HS-27A (cell line): ENCODE results near the gene ZNF579.
"Not testable (repeated sequence)": the region's sequence is repeated elsewhere in the genome, so short reads cannot be mapped to it uniquely, and the experiment has no call there.

Experiments used
- DNase-seq: peaks from one replicate; pipeline ENCODE4 v3.0.0-alpha.2; 2012; ENCODE audit warnings: low read depth, missing footprints

The ZNF579 gene

DNA sequence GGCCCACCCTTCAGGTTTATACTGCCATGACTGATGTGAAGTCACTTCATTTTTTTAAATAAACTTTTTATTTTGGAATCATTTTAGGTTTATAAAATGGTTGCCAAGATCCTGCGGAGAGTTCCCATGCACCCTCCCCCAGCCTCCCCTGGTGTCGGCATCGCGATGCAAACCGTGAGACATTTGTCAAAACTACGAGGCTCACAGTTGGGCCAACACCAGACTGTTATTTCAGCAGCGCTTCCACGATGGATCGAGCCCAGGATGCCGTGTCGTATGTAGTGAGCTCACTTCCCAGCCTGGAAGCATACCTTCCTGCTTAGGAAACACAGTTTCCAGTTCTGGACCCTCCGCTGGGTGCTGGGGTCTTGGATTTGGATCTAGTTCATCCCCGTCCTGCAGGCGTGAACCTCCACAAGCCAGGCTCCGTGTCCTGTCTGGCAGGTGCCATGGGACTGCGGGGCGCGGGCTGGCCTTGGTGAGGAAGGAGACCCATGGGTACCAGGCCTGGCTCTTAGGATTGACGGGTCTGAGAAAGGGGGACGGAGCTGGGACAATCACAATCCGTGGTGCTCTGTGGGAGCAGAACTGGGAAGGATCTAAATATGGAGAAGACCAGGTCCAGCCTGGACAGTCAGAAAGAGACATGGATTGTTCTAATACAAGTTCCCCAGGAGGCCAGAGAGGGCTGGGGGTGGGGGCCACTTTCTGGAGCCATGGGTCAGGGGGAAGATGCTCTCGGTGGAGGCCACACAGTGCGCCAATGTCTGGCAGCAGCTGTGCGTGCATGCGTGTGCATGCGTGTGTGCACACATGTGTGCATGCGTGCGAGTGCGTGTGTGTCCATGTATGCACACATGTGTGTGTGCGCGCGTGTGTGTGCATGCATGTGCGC, 41.3 kb downstream of the ZNF579 start:
- no peak for DNase-seq

DNA sequence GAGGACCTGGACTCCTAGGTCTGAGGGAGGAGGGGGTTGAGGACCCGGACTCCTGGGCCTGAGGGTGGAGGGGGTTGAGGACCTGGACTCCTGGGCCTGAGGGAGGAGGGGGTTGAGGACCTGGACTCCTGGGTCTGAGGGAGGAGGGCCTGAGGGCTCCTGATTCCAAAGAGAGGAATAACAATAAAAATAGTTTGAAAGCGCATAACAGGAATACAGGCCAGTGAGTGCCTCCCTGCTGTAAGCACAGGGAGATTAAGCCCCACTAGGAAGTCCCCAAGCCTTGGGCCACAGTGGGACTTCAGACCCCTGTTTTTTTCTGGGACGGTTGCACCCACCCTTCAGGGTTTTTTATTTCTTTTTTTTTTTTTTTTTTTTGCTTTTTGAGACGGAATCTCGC, 42.5 kb downstream of the ZNF579 start:
- DNase-seq: no peak

DNA sequence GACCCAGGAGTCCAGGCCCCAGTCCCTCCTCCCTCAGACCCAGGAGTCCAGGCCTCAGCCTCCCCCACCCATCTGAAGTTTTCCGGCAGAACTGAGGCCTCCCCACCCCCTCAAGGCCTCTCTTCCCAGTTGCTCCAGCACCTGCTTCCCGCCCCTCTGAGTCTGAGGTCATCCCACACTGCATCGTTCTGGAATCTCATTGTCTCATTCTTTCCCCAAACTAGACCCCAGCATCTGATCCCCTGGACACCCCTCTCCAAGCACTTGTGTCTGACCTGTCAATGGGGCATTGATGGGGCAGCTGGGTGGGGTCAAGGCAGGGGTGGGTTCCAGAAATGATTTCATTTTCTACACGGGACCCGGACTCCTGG, 42.9 kb downstream of the ZNF579 start:
- DNase-seq: peak; percentile 38

DNA sequence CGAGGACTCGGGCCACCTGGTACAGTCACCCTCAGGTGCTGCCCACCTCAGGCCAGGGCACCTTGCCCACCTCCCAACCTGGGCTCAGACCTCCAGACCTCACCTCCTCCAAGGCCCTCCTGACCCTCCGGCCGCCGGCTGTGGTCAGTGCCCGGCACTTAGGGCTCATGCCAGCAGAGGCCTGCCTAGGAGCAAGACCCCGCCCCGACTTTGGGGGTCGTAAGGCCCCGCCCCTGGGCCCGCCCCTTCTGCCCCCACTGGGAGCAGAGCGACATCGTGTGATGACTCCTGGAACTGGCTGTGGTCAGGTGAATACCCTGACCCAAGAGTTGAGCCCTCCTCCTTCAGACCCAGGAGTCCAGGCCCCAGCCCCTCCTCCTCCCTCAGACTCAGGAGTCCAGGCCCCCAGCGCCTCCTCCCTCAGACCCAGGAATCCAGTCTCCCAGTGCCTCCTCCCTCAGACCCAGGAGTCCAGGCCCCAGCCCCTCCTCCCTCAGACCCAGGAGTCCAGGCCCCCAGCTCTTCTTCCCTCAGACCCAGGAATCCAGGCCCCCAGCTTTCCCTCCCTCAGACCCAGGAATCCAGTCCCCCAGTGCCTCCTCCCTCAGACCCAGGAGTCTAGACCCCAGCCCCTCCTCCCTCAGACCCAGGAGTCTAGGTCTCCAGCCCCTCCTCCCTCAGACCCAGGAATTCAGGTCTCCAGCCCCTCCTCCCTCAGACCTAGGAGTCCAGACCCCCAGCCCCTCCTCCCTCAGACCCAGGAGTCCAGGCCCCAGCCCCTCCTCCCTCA, 43.5 kb downstream of the ZNF579 start, which contains the start of gene SBK2:
Gene SBK2, minus strand, starts transcription at position 183 of the 790 bp plus-strand sequence. CDS start 839 bp downstream, outside the sequence.
- DNase-seq: no peak

DNA sequence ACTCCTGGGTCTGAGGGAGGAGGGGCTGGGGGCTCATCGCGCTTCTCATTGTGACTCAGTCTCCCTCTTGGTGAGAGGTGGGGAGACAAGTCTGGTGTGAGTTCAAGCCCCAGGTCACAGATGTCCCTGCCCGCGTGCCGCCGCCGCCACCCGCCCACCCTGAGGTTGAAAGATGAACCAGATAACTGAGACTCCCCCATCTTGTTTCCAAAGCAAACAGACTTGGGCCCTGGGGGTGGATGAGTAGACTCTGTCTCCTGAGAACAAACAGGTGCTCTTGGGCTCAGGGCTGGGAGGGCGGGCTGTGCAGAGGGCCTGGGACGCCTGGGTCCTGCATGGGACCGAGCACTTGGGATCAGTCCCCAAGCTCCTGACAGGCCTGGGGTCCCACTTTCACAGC, 44.3 kb downstream of the ZNF579 start:
- no peak for DNase-seq

DNA sequence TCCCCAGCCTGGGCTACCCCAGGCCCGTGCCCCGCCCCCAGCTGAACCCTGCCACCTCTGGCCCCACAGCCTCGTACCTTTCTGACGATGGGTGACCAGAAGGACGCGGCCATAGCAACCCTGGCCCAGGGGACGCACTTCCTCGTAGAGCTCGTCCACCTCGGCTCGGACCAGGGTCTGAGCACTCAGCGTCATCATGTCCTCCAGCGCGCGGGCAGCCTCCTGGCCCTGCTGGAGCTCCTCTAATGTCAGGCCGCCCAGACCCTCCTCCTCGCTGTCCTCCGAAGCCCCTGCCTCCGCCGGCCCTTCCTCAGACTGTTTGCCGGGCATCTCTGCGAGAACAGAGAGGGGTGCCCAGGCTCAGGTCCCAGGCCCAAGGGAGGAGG, 44.7 kb downstream of the ZNF579 start:
- DNase-seq: no peak

DNA sequence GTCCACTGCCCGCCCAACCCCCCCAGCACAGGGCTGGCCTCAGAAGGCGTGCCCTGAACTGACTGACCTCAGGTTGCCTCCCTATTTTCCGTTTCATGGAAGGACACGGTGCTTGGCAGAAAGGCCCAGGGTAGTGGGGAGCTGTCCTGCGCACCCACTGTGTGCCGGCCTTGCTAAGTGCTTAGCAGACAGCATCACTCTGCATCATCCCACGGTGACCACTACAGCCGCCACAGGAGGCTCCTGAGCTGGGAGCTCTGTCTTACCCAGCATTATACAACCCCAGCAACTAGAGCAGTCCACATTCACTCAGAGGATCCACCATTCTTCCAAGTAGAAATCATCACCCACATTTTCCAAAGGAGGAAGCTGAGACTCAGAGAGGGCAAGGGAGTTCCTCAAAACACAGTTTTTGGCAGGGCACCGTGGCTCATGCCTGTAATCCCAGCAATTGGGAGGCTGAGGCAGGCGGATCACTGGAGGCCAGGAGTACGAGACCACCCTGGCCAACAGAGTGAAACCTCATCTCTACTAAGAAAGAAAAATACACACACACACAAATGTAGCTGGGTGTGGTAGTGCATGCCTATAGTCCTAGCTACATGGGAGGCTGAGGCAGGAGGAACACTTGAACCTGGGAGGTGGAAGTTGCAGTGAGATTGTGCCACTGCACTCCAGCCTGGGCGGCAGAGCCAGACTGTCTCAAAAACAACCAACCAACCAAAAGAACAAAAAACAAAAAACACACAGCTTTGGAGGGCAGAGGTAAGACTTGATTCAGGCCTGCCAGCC, 45.3 kb downstream of the ZNF579 start:
- no peak for DNase-seq

DNA sequence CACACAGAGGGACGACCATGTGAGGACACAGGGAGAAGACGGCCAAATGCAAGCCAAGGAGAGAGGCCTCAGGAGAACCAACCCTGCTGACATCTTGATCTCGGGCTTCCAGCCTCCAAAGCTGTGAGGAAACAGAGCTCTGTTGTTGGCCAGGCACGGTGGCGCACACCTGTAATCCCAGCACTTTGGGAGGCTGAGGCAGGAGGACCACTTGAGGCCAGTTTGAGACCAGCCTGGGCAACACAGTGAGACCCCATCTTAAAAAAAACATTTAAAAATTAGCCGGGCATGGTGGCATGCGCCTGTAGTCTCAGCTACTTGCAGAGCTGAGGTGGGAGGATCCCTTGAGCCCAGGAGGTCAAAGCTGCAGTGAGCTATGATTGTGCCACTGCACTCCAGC, 46.4 kb downstream of the ZNF579 start:
- not testable (repeated sequence) for DNase-seq

DNA sequence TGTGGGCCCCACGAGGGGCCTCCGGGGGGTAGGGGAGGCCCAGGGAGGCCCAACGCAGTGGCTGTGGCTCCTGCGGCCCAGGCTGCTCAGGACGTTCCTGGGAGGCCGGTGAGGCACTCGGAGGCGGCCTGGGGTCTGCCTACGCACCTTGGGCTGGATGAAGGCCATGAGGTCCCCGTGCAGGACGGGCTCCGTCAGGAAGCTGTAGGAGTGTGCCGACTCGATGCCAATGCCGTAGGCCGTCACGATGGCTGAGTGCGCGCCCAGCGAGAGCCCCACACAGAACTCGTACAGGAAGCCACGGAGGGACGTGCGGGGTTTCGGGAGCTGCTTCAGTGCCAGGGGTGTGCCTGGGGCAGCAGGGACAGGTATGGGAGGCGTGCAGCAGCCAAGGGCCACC, 49.7 kb downstream of the ZNF579 start:
- DNase-seq: no peak

DNA sequence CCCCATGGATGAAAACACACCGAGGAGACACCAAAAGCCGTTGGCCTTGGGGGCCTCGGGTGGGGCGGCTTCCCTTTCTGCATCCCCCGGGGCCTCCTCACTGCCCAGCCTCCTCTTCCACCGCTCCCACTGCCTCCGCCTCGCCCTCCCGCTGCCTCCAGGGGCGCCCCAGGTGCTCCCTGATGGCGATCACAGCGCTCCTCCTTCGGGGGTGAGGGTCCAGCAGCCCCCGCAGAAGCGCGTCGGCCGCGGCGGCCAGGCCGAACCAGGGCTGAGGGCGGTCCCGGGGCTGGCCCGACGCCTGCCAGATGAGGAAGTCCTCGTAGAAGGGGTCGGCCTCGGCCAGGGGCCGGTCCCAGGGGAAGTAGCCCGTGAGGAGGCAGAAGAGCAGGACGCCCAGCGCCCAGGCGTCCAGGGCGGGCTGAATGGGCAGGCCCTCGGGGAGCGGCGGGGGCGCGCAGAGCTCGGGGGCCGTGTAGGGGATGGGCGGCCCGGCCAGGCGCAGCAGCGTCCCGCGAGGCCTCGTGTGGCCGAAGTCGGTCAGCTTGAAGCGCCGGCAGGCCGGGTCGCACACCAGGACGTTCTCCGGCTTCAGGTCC, 50.9 kb downstream of the ZNF579 start:
- DNase-seq: no peak

DNA sequence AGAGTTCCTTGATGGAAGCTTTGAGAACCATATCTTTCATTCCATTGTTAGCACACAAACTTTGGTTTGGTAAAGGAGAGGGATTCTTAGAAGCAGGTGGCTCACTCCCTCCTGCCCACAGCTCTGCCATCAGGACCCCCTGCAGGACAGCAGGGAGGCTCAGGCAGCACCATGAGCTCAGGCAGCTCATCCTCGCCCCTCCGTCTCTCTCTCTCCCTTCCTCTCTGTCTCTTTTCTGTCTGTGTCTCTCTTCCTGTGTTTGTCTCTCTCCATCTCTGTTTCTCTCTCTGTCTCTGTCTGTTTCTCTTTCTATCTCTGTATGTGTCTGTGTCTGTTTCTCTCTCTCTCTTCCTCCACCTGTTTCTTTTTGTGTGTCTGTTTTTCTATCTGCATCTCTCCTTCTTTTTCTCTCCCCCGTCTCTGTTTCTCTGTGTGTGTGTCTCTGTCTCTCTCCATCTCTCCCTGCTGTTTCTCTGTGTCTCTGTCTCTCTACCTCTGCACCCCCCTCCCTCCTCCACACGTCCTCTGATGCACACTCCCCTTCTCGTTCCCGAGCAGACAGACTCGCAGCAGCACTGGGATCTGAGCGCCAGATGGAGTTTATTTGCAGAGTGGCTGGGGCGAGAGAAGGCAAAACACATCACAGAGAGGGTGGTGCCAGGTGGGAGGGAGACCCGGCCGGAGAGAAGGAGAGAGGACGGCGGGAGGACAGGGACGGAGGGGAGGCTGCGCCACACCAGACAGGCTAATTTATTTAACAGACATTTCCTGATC, 52.4 kb downstream of the ZNF579 start:
- no peak for DNase-seq

DNA sequence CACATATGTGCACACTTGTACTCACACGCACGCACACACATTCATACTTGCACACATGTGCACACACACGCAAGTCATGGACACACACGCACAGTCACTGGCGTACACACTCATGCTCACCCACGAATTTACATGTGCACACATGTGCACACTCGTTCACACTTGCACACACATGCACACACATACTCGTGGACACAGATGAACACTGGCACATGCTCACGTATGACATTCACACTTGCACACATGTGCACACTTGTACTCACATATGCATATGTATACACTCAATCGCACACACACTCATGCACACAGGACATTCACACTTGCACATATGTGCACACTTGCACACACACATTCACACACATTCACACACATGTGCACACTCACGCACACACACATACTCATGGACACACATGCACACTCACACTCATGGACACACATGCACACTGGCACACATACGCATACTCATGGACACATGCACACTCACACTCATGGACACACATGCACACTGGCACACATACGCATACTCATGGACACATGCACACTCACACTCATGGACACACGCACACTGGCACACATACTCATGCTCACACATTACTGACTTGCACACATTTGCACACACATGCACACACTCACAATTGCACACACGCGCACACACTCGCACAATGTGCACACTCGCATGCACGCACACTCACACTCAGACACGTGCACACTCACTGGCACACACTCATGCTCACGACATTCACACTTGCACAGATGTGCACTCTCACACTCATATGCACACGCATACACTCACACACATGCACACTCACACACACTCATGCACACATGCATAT, 53.2 kb downstream of the ZNF579 start:
- DNase-seq: no peak
